ENCODE measurements around the gene HOXA13. TPM values are rescaled to one million over a fixed set of nuclear protein-coding genes. Genes with fewer than 3 reads are reported as not detected.

Gene HOXA13
- total RNA-seq, 5 donors from 2014 or later (not counting 1 experiment from before 2014, with no cell fraction given) = not detected

GRCh38 chr7:27176524-27176845 lies 23.4 kb downstream of the HOXA13 start:
- H3K36me3 Mint-ChIP-seq = no peaks in the 10 kb centered on the region
- H3K27me3 Mint-ChIP-seq = peaks cover 45 to 79% of the 10 kb centered on the region in 2 donors
- ATAC-seq (replicated peaks in 1 of 4) (no peak), DNase-seq (peak in 1 of 35 experiments; percentile 18)
- Histone ChIP-seq H3K4me3 (ENCODE audit: control insufficient read depth in 1 of 2, extremely low read depth in 1 of 2, low read length in 1 of 2) (no peak overlapping the region), H3K27me3 (replicated peaks in 1 of 2; ENCODE audit: control insufficient read depth in 2 of 2, extremely low read depth in 1 of 2, insufficient read depth in 2 of 2, low read length in 1 of 2) (peaks cover 3 to 89% of the 10 kb centered on the region in 2 experiments), H3K4me1 (ENCODE audit: control insufficient read depth in 1 of 2, extremely low read depth in 1 of 2, insufficient read depth in 2 of 2, low read length in 2 of 2) (peaks cover 11 to 42% of the 10 kb centered on the region in 2 experiments), H3K36me3 (ENCODE audit: control insufficient read depth in 2 of 2, extremely low read depth in 1 of 2, insufficient read depth in 1 of 2, low read length in 1 of 2) (no peaks in the 10 kb centered on the region), H3K9me3 (no peaks in the 10 kb centered on the region), H3K27ac (ENCODE audit: low read length) (no peak overlapping the region)
- WGBS (ENCODE audit: insufficient coverage) = no CpG with 5 or more reads among the region's 3 CpGs
- peaks cover 20 to 25% (median 22%) of the 10 kb centered on the region in 3 donors for H3K4me1 Mint-ChIP-seq
- no peaks in the 10 kb centered on the region for H3K9me3 Mint-ChIP-seq
- no peak overlapping the region for H3K4me3 Mint-ChIP-seq
- H3K27ac Mint-ChIP-seq = no peak overlapping the region
- POLR2A ChIA-PET = interaction anchor here in 1 of 2 donors (0.6 kb wide), 1 partner anchor 46 kb away, joined by 3 read pairs; the partner anchor contains the start of gene HOXA4
- CTCF ChIA-PET = interaction anchor here (0.6 to 1.6 kb wide), 5 partner anchors 12 to 916 kb away, joined by 3 to 7 read pairs (median 4); no protein-coding TSS in a partner anchor

DNA sequence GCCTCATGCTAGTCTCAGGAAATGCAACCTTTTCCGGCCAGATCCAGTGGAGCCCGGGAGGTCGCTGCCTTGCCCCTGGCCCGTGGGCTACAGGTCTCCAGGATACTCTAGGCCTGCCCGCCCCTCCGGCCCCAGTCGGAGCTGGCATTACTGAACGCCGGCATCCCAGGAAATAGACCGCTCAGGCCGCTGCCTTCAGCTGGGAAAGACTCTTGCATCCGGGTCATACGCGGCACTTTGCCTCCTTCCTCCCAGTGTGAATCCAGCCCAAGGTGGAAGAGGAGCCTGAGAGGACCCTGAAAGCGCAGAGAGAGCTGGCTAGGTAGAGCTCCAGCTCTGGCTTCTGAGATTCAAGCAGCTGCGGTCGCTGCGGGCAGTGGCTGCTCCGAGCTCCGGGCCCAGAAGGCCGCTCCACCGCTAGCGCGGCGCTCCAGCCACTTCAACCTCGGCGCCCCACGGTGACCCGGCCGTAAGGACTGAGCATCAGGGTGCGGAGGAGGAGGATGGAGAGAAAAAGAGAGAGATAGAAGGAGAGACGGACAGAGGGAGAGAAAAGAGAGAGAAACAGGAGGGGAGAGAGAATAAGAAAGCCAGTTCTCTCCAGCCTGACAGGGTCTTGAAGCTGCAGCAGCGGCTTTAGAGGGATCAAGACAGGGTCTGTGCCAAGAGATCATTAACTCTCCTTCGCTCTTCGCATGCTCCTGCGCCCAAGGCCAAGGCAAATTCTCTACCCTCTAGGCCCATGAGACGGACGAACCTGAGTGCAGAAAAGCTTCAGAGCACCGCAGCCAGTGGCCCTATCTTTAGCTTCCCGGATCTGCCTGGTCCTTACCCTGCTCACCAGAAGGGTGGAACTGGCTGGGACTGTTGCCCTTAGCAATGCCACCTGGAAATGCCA lies 24.0 kb downstream of the HOXA13 start:
- peaks cover 6 to 89% of the 10 kb centered on the region in 2 experiments for H3K27me3 ChIP-seq (replicated peaks in 1 of 2; ENCODE audit: control insufficient read depth in 2 of 2, extremely low read depth in 1 of 2, insufficient read depth in 2 of 2, low read length in 1 of 2)
- Mint-ChIP-seq H3K27ac (no peak overlapping the region), H3K4me1 (peaks cover 22 to 30% (median 25%) of the 10 kb centered on the region in 3 donors), H3K36me3 (no peaks in the 10 kb centered on the region), H3K9me3 (no peaks in the 10 kb centered on the region), H3K4me3 (no peak overlapping the region), H3K27me3 (peaks cover 50 to 80% of the 10 kb centered on the region in 2 donors)
- POLR2A ChIA-PET = interaction anchor here in 1 of 2 donors (0.6 kb wide), 1 partner anchor 46 kb away, joined by 3 read pairs; the partner anchor contains the start of gene HOXA4
- H3K9me3 ChIP-seq = no peaks in the 10 kb centered on the region
- no peaks in the 10 kb centered on the region for H3K36me3 ChIP-seq (ENCODE audit: control insufficient read depth in 2 of 2, extremely low read depth in 1 of 2, insufficient read depth in 1 of 2, low read length in 1 of 2)
- WGBS (ENCODE audit: insufficient coverage) = 94% methylated on average over 36 of the region's 40 CpGs
- no peak for ATAC-seq (replicated peaks in 1 of 4)
- peaks cover 11 to 46% of the 10 kb centered on the region in 2 experiments for H3K4me1 ChIP-seq (ENCODE audit: control insufficient read depth in 1 of 2, extremely low read depth in 1 of 2, insufficient read depth in 2 of 2, low read length in 2 of 2)
- CTCF ChIA-PET = interaction anchor here (0.6 to 1.6 kb wide), 5 partner anchors 17 to 916 kb away, joined by 3 to 7 read pairs (median 4); no protein-coding TSS in a partner anchor
- DNase-seq = peak in 2 of 35 experiments; percentile 5 to 22
- no peak overlapping the region for H3K4me3 ChIP-seq (ENCODE audit: control insufficient read depth in 1 of 2, extremely low read depth in 1 of 2, low read length in 1 of 2)
- H3K27ac ChIP-seq (ENCODE audit: low read length) = no peak overlapping the region

DNA sequence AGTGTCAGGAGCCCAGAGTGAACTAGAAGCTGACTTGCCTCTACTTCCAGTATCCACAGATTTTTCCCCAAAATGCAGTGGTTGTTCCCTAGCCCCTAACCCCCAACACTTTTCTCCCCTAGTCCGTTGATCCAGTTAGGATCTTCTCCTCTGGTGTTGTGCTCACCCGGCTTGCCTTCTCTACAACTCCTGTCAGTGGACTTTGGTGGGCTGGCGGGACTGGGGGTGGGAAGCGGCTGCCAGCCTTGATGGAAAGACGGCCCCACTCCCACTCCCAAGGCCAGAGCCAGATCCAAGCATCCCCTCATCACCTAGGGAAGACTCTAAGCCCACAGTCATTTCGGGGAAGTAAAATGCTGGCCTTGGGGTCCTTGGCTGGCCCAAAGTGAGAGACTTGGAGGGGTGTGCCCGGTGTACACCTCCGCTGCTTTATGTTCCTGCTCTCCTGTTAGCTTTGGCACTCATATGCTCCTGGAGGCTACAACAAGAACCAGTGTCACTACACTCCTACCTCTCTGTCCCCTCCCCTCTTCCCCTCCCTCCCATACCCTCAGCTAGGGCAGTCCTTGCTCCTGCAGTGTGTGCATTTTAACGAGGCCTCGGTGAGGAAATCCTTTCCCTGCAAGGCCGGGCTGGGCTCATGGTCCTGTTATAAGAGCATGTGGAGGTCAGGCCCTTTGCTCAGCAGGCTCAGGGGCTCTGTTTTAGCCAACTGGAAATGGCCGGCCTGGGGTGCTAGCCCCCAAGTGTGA lies 24.8 kb downstream of the HOXA13 start:
- Histone ChIP-seq H3K4me1 (ENCODE audit: control insufficient read depth in 1 of 2, extremely low read depth in 1 of 2, insufficient read depth in 2 of 2, low read length in 2 of 2) (peaks cover 11 to 45% of the 10 kb centered on the region in 2 experiments), H3K9me3 (no peaks in the 10 kb centered on the region), H3K27me3 (replicated peaks in 1 of 2; ENCODE audit: control insufficient read depth in 2 of 2, extremely low read depth in 1 of 2, insufficient read depth in 2 of 2, low read length in 1 of 2) (peaks cover 6 to 85% of the 10 kb centered on the region in 2 experiments), H3K27ac (ENCODE audit: low read length) (no peak overlapping the region), H3K36me3 (ENCODE audit: control insufficient read depth in 2 of 2, extremely low read depth in 1 of 2, insufficient read depth in 1 of 2, low read length in 1 of 2) (no peaks in the 10 kb centered on the region), H3K4me3 (ENCODE audit: control insufficient read depth in 1 of 2, extremely low read depth in 1 of 2, low read length in 1 of 2) (no peak overlapping the region)
- ATAC-seq (replicated peaks in 1 of 4) = no peak
- DNase-seq = peak in 2 of 35 experiments; percentile 5 to 20
- Mint-ChIP-seq H3K9me3 (no peaks in the 10 kb centered on the region), H3K4me3 (peak overlapping the region in 2 of 3 donors; percentile 51 to 73), H3K27ac (peak overlapping the region in 1 of 2 donors; percentile 59), H3K36me3 (no peaks in the 10 kb centered on the region), H3K4me1 (peaks cover 22 to 32% (median 30%) of the 10 kb centered on the region in 3 donors), H3K27me3 (peaks cover 53 to 81% of the 10 kb centered on the region in 2 donors)
- WGBS (ENCODE audit: insufficient coverage) = 93% methylated on average over 6 of the region's 12 CpGs
- CTCF ChIA-PET = interaction anchor here (0.6 to 1.6 kb wide), 3 partner anchors 16 to 21 kb away, joined by 3 to 7 read pairs (median 5); no protein-coding TSS in a partner anchor
- POLR2A ChIA-PET = no interaction called here

DNA sequence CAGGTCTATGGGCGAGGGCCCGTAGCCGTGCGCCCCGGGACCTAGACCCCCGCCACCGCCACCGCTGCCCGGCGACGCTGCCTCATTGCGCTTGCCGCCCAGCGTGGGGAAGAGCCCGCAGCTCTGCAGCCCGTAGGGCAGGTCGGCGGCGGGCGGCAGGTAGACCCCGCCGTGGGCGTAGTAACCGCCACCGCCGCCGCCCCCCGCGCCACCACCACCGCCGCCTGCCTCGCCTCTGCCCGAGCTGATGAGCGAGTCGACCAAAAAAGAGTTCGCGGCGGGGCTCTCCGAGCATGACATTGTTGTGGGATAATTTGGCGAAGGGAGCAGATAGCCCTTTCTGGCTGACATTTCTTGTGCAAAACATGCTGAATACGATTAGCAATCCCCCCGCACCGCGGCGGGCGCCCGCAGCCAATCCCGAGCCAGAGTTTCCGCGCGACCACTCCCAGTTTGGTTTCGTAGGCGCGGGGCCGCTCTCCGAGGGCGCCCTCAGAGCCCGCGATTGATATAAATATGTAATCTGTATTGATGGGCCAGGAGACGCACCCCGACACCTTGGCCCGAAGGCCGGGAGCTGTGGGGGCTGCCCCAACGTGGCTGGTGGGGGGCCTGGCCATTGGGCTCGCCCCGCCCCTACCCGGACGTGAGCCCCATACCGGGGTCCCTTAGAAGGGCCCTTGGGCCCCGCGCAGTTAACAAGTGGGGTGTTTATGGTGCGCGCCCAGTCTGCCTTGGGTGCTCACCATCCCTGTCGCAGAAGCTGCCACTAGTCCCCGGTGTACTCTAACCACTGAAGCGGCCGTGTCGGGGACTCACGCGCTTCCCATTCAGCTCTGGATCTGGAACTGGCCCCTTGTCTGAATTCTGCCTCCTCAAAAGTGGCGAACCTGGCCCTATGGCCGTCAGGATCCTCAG lies 25.7 kb downstream of the HOXA13 start, which contains the start of gene HOXA10:
TSS of gene HOXA10 (minus strand) at position 365 of the 918 bp plus-strand sequence. CDS start at position 351, 14 bp downstream.
- peaks cover 17 to 28% (median 24%) of the 10 kb centered on the region in 3 donors for H3K4me1 Mint-ChIP-seq
- H3K27me3 Mint-ChIP-seq = peaks cover 46 to 76% of the 10 kb centered on the region in 2 donors
- Histone ChIP-seq H3K4me3 (ENCODE audit: control insufficient read depth in 1 of 2, extremely low read depth in 1 of 2, low read length in 1 of 2) (peak within 1 kb of the TSS; percentile 33 to 79), H3K4me1 (ENCODE audit: control insufficient read depth in 1 of 2, extremely low read depth in 1 of 2, insufficient read depth in 2 of 2, low read length in 2 of 2) (peaks cover 11 to 45% of the 10 kb centered on the region in 2 experiments), H3K9me3 (no peaks in the 10 kb centered on the region), H3K27me3 (replicated peaks in 1 of 2; ENCODE audit: control insufficient read depth in 2 of 2, extremely low read depth in 1 of 2, insufficient read depth in 2 of 2, low read length in 1 of 2) (peaks cover 6 to 85% of the 10 kb centered on the region in 2 experiments), H3K27ac (ENCODE audit: low read length) (no peak within 1 kb of the TSS), H3K36me3 (ENCODE audit: control insufficient read depth in 2 of 2, extremely low read depth in 1 of 2, insufficient read depth in 1 of 2, low read length in 1 of 2) (no peaks in the 10 kb centered on the region)
- DNase-seq = peak in 4 of 35 experiments; percentile 0 to 23 (median 12)
- 13% methylated on average over 66 of the region's 82 CpGs for WGBS (ENCODE audit: insufficient coverage)
- H3K4me3 Mint-ChIP-seq = peak within 1 kb of the TSS; percentile 31 to 73 (median 56)
- H3K27ac Mint-ChIP-seq = peak within 1 kb of the TSS in 1 of 2 donors; percentile 59
- POLR2A ChIA-PET = no interaction called here
- ATAC-seq (replicated peaks in 1 of 4) = peak in 1 of 4 experiments; percentile 16
- no peaks in the 10 kb centered on the region for H3K36me3 Mint-ChIP-seq
- CTCF ChIA-PET = interaction anchor here in 1 of 2 donors (1.5 kb wide), 1 partner anchor 22 kb away, joined by 6 read pairs; no protein-coding TSS in a partner anchor
- no peaks in the 10 kb centered on the region for H3K9me3 Mint-ChIP-seq

GRCh38 chr7:27173511-27173955 lies 26.4 kb downstream of the HOXA13 start:
- POLR2A ChIA-PET = interaction anchor here in 1 of 2 donors (0.6 kb wide), 1 partner anchor 10 kb away, joined by 4 read pairs; no protein-coding TSS in a partner anchor
- Mint-ChIP-seq H3K4me1 (peaks cover 21 to 33% (median 30%) of the 10 kb centered on the region in 3 donors), H3K9me3 (no peaks in the 10 kb centered on the region), H3K36me3 (no peaks in the 10 kb centered on the region), H3K27me3 (peaks cover 43 to 78% of the 10 kb centered on the region in 2 donors), H3K4me3 (peak overlapping the region in 1 of 3 donors; percentile 46), H3K27ac (no peak overlapping the region)
- peak overlapping the region in 1 of 2 donors; percentile 79 for H3K4me3 ChIP-seq (ENCODE audit: control insufficient read depth in 1 of 2, extremely low read depth in 1 of 2, low read length in 1 of 2)
- CTCF ChIA-PET = interaction anchor here (0.6 to 1.5 kb wide), 4 partner anchors 23 to 476 kb away, joined by 3 to 7 read pairs (median 5); no protein-coding TSS in a partner anchor
- H3K4me1 ChIP-seq (ENCODE audit: control insufficient read depth in 1 of 2, extremely low read depth in 1 of 2, insufficient read depth in 2 of 2, low read length in 2 of 2) = peaks cover 13 to 51% of the 10 kb centered on the region in 2 experiments
- H3K27me3 ChIP-seq (replicated peaks in 1 of 2; ENCODE audit: control insufficient read depth in 2 of 2, extremely low read depth in 1 of 2, insufficient read depth in 2 of 2, low read length in 1 of 2) = peaks cover 6 to 88% of the 10 kb centered on the region in 2 experiments
- no peak overlapping the region for H3K27ac ChIP-seq (ENCODE audit: low read length)
- ATAC-seq (replicated peaks in 1 of 4) (peak; percentile 68 to 75 (median 70)), DNase-seq (peak in 7 of 35 experiments; percentile 9 to 56 (median 36))
- H3K9me3 ChIP-seq = no peaks in the 10 kb centered on the region
- no peaks in the 10 kb centered on the region for H3K36me3 ChIP-seq (ENCODE audit: control insufficient read depth in 2 of 2, extremely low read depth in 1 of 2, insufficient read depth in 1 of 2, low read length in 1 of 2)
- 1% methylated on average over 59 of the region's 59 CpGs for WGBS (ENCODE audit: insufficient coverage)
